HG02840 (cell line): ENCODE results near the gene STK11.
A peak's percentile ranks its signal among the peaks of the same experiment; 100 is the strongest.

Source experiments
- ATAC-seq: cut with Tn5 transposase; IDR thresholded peaks from one replicate; pipeline ENCODE4 v1.9.1; 2021; ENCODE audit warnings: mild to moderate bottlenecking, moderate library complexity, moderate number of reproducible peaks; ENCODE audit not compliant: unreplicated experiment, low FRiP score

STK11 gene

DNA sequence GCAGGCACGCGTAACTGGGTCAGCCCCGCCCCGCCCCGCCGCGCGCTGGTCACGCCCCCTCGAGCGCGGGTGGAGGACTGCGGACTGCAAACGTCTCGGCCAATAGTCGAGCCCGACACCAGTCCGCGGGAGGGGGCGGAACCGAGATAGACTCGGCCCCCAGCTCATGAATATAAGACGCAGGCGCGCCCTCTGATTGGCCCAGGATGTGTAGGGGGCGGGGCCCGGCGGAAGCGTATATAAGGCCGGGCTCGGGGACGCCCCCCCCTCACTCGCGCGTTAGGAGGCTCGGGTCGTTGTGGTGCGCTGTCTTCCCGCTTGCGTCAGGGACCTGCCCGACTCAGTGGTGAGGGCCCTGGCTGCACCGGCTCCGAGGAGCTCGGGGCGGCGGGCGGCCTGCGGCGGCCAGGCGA, 63.5 kb downstream of the STK11 start, which contains the start of gene CIRBP:
CIRBP (plus strand) TSS at position 268 of the 413 bp plus-strand sequence. CDS start 1,602 bp downstream, outside the sequence.
- ATAC-seq = peak; percentile 55

DNA sequence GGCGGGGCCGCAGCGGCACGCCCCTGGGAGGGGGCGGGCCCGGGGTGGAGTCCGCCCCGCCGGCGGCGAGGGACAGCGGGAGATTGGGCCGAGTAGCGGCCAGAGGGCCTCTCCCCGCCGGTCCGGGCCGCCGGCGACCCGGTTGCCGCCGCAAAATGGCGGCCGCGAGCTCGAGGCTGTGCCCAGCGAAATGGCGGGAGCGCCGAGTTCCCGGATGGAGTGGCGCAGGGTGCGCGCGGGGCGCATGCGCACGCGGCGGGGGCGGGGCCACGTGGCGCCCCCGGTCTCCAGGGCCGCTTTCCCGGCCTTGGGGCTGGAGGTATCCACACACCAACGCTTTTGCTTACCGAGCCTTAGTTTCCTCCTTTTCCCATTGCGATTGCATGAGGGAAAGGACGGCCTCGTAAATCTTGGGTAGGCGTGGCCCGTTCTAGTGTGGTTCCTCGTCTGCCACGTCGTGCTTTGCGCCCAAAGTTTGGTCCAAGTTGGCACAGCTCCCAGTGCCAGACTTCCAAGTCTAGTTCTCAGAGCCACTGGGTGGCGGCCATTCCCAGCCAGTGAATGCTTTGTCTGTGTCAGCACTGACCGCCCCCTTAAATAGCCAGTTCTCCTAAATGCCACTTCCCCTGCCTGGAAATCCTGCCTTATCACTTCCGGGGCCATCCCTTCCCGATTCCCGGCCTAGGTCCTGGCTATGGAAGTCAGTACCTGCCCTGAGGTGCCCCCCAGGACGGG, 64.1 kb downstream of the STK11 start:
- ATAC-seq = peak; percentile 32

DNA sequence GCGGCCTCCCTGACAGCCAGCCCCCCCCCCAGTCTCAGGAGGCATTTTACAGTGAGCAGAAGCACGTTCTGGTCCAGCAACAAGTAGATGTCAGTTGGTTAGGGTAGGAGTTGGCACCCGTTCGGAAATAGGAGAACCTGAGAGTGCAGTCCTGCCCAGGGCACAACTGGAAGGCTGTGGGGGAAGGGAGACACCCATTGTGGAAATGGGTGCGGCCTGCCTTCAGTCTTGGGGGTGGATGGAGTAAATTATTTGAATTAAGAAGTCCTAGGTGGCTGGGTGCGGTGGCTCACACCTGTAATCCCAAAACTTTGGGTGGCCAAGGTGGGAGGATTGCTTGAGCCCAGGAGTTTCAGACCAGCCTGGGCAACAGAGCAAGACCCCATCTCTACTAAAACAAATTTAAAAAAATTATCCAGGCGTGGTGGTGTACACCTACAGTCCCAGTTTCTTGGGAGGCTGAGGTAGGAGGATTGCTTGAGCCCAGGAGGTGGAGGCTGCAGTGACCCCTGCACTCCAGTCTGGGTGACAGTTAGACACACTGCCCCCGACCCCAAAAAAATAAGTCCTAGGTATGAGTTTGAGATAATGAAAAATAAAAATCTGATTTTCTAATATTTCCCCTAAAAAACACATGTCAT, 64.8 kb downstream of the STK11 start:
- no peak for ATAC-seq

DNA sequence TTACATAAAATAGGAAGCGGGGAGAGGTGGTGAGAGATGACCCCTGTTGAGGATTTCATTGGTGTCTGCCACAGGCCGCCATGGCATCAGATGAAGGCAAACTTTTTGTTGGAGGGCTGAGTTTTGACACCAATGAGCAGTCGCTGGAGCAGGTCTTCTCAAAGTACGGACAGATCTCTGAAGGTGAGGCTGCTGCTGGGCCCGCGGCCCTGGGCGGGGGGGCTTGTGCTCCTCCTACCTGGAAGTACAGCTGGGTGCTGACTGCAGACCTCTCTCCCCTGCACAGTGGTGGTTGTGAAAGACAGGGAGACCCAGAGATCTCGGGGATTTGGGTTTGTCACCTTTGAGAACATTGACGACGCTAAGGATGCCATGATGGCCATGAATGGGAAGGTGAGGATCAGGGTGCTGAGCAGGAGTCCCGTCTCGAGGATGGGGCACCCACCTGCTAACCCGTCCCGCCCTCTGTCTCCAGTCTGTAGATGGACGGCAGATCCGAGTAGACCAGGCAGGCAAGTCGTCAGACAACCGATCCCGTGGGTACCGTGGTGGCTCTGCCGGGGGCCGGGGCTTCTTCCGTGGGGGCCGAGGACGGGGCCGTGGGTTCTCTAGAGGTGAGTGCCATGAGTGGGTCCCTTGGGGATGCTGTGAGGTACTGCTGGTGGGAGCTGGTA, 65.4 kb downstream of the STK11 start:
- no peak for ATAC-seq

DNA sequence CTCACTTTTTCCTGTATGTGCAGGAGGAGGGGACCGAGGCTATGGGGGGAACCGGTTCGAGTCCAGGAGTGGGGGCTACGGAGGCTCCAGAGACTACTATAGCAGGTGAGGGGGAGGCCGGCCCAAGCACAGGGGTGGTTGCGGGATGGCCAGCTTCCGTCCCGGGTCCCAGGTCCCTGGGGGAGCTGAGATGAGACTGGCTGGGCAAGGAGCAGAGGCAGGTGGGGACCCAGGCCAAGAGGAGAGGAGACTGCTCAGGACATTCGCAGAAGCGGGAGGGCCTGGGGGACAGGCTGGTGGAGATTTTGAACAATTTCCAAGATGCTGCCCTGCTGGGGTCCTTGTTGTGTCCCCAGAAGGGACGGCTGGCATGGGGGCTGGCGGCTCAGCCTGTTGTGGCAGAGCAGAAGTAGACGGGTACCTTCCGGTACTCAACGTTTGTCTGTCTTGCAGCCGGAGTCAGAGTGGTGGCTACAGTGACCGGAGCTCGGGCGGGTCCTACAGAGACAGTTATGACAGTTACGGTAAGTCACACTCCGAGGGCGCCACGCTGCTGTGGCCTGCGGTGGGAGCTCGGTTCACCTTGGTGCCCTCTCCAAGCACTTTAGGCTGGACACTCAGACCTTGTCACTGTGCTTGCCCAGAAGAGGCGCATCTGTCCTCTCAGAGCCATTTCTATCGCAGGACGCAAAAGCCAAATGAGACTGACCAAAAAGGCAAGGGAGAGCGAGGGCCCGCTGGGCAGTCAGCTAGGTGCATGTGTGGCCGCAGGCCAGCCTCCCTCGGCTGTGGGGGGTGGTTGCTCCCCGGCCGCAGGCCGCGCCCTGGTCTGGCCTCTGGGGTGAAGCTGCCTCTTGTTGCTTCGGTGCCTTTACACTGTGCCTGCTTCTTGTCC, 66.2 kb downstream of the STK11 start:
- ATAC-seq = no peak

DNA sequence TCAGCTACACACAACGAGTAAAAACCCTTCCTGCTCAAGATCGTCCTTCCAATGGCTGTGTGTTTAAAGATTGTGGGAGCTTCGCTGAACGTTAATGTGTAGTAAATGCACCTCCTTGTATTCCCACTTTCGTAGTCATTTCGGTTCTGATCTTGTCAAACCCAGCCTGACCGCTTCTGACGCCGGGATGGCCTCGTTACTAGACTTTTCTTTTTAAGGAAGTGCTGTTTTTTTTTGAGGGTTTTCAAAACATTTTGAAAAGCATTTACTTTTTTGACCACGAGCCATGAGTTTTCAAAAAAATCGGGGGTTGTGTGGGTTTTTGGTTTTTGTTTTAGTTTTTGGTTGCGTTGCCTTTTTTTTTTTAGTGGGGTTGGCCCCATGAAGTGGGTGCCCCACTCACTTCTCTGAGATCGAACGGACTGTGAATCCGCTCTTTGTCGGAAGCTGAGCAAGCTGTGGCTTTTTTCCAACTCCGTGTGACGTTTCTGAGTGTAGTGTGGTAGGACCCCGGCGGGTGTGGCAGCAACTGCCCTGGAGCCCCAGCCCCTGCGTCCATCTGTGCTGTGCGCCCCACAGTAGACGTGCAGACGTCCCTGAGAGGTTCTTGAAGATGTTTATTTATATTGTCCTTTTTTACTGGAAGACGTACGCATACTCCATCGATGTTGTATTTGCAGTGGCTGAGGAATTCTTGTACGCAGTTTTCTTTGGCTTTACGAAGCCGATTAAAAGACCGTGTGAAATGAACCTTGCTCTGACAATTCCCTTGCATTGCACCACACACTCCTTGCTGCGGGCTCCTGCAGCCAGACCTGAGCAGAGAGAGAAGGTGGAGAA, 67.1 kb downstream of the STK11 start:
- no peak for ATAC-seq

DNA sequence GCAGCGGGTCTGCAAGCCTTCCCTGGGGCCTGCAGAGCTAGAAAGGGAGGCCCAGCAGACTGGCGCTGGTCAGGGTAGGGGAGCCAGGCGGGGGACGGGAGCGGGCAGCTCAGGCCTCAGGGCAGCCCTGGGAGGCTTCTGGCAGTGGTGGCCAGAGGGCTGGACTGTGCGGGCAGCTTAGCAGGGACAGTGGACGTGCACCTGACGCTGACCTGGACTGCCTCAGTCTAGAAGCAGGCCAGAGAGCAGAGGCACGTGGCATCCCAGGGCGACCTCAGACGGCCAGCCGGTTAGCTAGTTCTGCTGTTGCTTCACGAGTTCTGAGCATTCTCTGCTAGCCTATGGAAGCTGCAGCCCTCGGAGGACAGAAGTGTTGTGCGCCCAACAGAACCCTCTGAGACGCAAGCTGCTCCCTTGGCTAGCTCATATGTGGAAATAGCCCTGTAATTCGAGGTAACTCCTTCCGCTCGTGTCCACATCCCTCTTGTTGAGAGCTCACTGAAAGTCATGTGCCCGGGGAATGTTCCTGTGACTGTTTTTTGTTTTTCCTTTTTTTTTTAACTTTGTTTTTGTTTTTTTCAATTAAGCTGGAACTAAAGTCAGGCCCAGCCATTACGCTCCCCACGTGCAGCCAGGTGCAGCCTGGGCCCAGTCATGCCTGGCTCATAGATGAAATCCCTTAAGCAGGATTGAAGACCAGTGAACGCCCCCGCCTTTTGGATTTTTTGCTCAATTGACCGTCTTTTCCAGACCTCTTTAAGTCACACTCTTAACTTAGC, 67.9 kb downstream of the STK11 start:
- ATAC-seq = no peak

DNA sequence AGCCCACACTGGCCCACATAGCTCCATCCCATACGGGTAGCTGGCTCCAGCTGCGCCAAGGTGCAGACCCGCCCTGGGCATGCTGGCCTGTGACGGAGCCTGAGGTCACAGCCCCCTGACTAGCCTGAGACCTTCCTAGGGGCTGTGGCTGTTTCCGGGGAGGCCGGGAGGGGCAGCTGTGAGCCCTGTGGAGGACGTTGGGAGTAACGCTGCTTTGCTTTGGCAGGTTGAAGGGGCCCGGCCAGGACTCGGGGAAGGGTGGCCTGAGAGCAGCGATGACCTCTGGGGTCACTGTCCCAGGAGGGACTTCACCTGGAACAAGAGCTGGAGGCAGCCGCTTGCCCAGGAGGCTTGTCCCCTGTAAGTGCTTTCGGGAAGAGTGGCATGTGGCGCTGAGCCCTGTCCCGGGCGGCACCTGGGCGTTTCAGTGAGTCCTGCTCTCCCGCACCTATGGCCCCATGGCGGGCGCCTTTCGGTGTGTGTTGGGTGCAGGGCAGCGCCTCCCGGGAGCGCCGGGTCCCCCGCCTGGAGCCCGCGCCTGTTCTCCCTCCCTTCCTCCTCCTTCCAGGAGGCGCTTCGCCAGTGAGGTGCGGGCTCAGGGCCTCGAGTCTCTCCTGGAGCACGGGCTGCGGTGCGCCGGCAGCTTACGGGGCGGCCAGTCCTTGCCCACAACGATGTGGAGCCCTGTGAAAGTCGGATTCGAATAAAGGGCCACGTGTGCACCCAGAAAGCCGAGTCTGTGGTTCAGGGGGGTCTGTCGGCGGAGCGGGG, 68.7 kb downstream of the STK11 start:
- ATAC-seq = no peak

DNA sequence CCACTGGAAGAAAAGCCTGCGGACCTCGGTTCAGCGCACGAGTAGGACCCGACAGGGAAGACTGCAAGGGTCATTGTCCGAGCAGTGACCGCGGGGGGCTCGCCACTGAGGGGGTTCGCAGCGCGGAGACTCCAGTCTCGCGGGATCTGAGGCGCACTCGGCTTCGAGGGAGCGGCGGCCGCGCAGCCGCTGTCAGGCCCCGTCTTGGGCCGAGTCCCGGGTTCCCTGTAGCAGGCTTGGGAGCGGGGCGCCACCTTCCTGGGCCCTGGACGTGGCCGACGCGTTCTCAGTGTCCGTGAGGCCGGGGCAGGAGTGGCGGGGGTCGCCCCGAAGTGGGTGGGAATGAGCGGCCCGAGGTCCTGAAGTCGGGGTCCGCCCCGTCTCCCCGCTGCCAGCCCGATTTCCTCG, 69.3 kb downstream of the STK11 start:
- ATAC-seq = no peak

DNA sequence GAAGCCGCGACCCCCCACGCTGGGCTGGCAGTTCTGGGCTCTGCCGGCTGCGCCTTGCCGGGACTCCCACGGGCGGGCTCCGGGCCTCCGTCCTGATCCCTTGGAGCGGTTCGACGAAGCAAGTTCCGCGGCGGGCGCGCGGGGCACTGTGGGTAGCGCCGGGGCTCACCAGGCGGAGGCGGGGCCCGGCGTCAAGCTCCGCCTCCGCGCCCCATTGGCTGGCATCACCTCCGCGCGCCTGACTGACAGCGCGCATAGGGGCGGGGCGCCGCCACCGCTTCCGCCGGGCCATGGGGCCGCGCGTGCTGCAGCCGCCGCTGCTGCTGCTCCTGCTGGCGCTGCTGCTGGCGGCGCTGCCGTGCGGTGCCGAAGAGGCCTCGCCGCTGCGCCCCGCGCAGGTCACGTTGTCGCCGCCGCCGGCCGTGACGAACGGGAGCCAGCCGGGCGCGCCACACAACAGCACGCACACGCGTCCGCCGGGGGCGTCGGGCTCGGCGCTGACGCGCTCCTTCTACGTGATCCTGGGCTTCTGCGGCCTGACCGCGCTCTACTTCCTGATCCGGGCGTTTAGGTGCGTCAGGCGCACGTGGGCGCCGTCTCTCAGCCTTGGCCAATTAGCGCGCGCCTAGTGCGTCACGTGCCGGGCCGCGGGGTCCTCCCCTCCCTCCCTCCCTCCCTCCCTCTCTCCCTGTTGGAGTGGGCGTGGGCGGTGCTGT, 69.8 kb downstream of the STK11 start, which contains the start of gene FAM174C:
FAM174C (plus strand) TSS at position 271 of the 716 bp plus-strand sequence; CDS start at position 291, 20 bp downstream.
- ATAC-seq = peak; percentile 78

DNA sequence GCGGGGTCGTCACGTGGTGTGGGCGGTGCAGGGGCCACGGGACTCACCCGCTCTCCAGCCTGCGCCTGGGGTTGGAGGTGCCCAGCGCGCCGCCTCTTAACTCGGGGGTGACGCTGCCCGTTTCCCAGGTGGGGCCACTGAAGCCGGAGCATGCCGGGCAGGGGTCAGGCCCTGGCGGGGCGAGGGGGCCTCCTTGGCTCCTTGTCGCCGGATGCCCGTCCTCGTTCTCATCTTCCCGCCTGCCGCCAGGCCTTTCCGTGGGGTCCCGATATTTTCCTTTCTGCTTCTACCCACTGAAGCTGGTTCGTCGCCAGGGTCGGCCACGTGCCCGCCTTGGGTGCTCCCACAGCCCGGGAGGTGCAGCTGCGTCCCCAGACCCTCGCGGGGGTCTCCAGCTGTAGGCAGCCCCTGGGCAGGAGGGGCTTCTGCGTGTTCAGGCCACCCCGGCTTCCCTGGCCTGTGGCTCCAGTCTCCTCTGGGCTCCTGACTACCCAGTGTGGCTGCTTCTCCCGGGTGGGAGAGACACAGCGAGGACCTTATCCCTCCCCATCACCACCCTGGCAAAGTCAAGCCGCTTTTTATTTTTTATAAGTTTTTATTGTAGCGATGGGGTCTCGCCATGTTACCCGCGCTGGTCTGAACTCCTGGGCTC, 70.5 kb downstream of the STK11 start:
- ATAC-seq = peak; percentile 0

DNA sequence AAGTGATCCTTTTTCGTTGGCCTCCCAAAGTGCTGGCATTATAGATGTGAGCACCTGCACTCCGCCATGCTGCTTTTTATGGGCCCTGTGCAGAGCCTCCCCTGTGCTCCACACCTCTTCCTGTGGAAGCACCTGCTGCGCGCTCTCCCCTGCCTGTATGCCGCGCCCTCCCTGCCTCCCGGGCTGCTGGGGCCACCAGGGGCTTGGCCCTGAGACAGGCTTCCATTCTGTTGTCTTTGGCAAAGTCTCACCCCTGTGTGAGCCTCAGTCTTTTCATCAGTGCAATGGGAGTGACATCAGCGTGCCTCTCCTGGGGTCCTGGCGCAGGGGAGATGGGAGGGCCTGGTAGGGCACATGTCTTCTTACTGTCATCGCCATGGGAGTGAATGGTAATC, 71.0 kb downstream of the STK11 start:
- no peak for ATAC-seq

DNA sequence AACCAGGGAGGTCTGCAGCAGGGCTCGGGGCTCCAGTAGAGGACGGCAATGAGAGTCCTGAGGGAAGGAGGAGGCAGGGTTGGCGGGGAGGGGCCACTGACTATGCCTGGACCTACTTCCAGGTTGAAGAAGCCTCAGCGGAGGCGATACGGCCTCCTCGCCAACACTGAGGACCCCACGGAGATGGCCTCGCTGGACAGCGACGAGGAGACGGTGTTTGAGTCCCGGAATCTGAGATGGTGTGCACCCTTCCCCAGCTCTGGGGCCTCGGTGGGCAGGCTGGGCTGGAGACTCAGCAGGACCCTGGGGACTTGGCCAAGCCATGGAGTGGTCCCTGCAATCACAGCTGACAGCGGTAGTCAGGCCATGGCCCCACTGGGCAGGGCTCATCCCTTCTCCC, 71.5 kb downstream of the STK11 start:
- no peak for ATAC-seq
